Endothelial cell of umbilical vein (primary cell): ENCODE results near the gene SESN3. TPM values are rescaled to one million over a fixed set of nuclear protein-coding genes. Genes with fewer than 3 reads are reported as not detected.

Experiments
- BruUV-seq: library from RNA; stranded (reverse); fragments of 400-500 nt; replicated peaks from 2 replicates; lab custom pipeline; 2021; lab: Mats Ljungman, UMichigan
- CTCF ChIA-PET: fragments of 300-600, 350-600 bp; sonication (Branson Sonifier 250); formaldehyde crosslinking; loops from one replicate; lab custom pipeline; 2021; ENCODE audit warnings: antibody characterized with exemption, inconsistent platforms; lab: Charles Lee
- POLR2A ChIA-PET: fragments of 300-600, 350-600 bp; sonication (Branson Sonifier 250); formaldehyde crosslinking; loops from one replicate; lab custom pipeline; 2021; ENCODE audit warnings: antibody characterized with exemption, inconsistent platforms; lab: Charles Lee
- DNase-seq: peaks from one replicate; pipeline ENCODE4 v3.0.0-alpha.2; 2011; ENCODE audit warnings: low read depth, low spot score
- FAIRE-seq: peaks from 2 replicates; lab custom pipeline; 2011; peaks lifted over from hg19 to GRCh38; lab: Jason Lieb, UNC
- H2AFZ ChIP-seq: 2 replicates; pipeline ENCODE4 v1.6.0; 2012; ENCODE audit warnings: low read depth, low read length, control low read depth, inconsistent platforms
- H3K27ac ChIP-seq: 2 replicates; pipeline ENCODE4 v1.5.1; 2011; ENCODE audit warnings: low read depth, mild to moderate bottlenecking, control low read depth, low read length, moderate library complexity; ENCODE audit not compliant: insufficient read depth
- H3K27me3 ChIP-seq, 2 experiments: 2 replicates each; pipeline versions ENCODE4 v1.6.0 to v1.6.1; 2011; ENCODE audit warnings: low read length in 2 of 2, mixed read lengths in 1 of 2; ENCODE audit not compliant: control insufficient read depth in 2 of 2, insufficient read depth in 2 of 2
- H3K36me3 ChIP-seq, 2 experiments: 2 replicates in 1 of 2; 3 replicates in 1 of 2; pipeline ENCODE4 v1.5.1; 2011; ENCODE audit warnings: low read length in 2 of 2, mild to moderate bottlenecking in 1 of 2, moderate library complexity in 1 of 2; ENCODE audit not compliant: control insufficient read depth in 2 of 2, insufficient read depth in 2 of 2; ENCODE audit errors: extremely low read depth in 1 of 2
- H3K4me1 ChIP-seq: 3 replicates; pipeline ENCODE4 v1.5.1; 2011; ENCODE audit warnings: mild to moderate bottlenecking, low read length; ENCODE audit not compliant: control insufficient read depth, insufficient read depth; ENCODE audit errors: extremely low read depth
- H3K4me2 ChIP-seq: 2 replicates; pipeline ENCODE4 v1.6.1; 2011; ENCODE audit warnings: low read length, control low read depth, mixed read lengths; ENCODE audit not compliant: insufficient read depth
- H3K4me3 ChIP-seq, 3 experiments: fragments of 200-600 bp in 1 of 3; sonication (generic), shearing (Covaris generic) in 1 of 3; replicated peaks in 1 of 3; 2 replicates each; pipeline ENCODE4 v1.5.1; 2011 to 2016; ENCODE audit warnings: control low read depth in 3 of 3, low read length in 3 of 3, mild to moderate bottlenecking in 2 of 3, inconsistent platforms in 1 of 3, low read depth in 1 of 3, moderate library complexity in 1 of 3; ENCODE audit not compliant: insufficient read depth in 1 of 3
- H3K79me2 ChIP-seq: 2 replicates; pipeline ENCODE4 v1.6.0; 2012; ENCODE audit warnings: low read length, inconsistent platforms; ENCODE audit not compliant: control insufficient read depth, insufficient read depth
- H3K9ac ChIP-seq: replicated peaks from 2 replicates; pipeline ENCODE3; 2011; ENCODE audit warnings: low read length, control low read depth; ENCODE audit not compliant: insufficient read depth; ENCODE audit errors: extremely low read depth
- H3K9me1 ChIP-seq: replicated peaks from 3 replicates; pipeline ENCODE4 v1.6.0; 2011; ENCODE audit warnings: mild to moderate bottlenecking, low read length; ENCODE audit not compliant: control insufficient read depth, insufficient read depth; ENCODE audit errors: extremely low read depth
- H3K9me3 ChIP-seq: replicated peaks from 2 replicates; pipeline ENCODE4 v1.5.1; 2012; ENCODE audit warnings: low read length, inconsistent platforms; ENCODE audit not compliant: control insufficient read depth, insufficient read depth
- H4K20me1 ChIP-seq: replicated peaks from 2 replicates; pipeline ENCODE3; 2011; ENCODE audit warnings: mild to moderate bottlenecking, low read length; ENCODE audit not compliant: control insufficient read depth, insufficient read depth; ENCODE audit errors: extremely low read depth
- CTCF ChIP-seq, 2 donors: IDR thresholded peaks; 1 replicate in 1 of 2; 2 replicates in 1 of 2; pipeline ENCODE4 v1.5.1; 2011; ENCODE audit warnings: low read length in 2 of 2, mild to moderate bottlenecking in 2 of 2, moderate library complexity in 2 of 2, control low read depth in 1 of 2, inconsistent platforms in 1 of 2, low read depth in 1 of 2; ENCODE audit not compliant: insufficient read depth in 1 of 2; ENCODE audit errors: extremely low read depth in 1 of 2
- EZH2 ChIP-seq: IDR thresholded peaks from 2 replicates; pipeline ENCODE4 v1.6.1; 2012; ENCODE audit warnings: borderline replicate concordance, low read depth, mild to moderate bottlenecking, moderate library complexity, low read length, inconsistent platforms; ENCODE audit not compliant: severe bottlenecking
- FOS ChIP-seq: IDR thresholded peaks from 2 replicates; pipeline ENCODE4 v1.6.1; 2011; ENCODE audit warnings: mild to moderate bottlenecking, low read length, moderate library complexity, borderline replicate concordance; ENCODE audit not compliant: insufficient read depth
- GATA2 ChIP-seq: IDR thresholded peaks from 2 replicates; pipeline ENCODE4 v1.7.0; 2011; ENCODE audit warnings: low read depth, mild to moderate bottlenecking, moderate library complexity, mixed read lengths, low read length; ENCODE audit not compliant: insufficient read length, insufficient read depth
- JUN ChIP-seq: IDR thresholded peaks from 2 replicates; pipeline ENCODE4 v1.6.1; 2011; ENCODE audit warnings: borderline replicate concordance, low read depth; ENCODE audit not compliant: insufficient read length, insufficient read depth
- MAX ChIP-seq: IDR thresholded peaks from 2 replicates; pipeline ENCODE4 v1.6.1; 2011; ENCODE audit not compliant: insufficient read depth, insufficient read length
- MYC ChIP-seq: IDR thresholded peaks from one replicate; pipeline ENCODE4 v1.6.1; 2011; ENCODE audit warnings: mild to moderate bottlenecking, low read depth, low read length
- POLR2A ChIP-seq: IDR thresholded peaks from 2 replicates; pipeline ENCODE4 v1.6.1; 2012; ENCODE audit warnings: low read depth, mild to moderate bottlenecking, control low read depth, low read length
- POLR2AphosphoS5 ChIP-seq: IDR thresholded peaks from 2 replicates; pipeline ENCODE4 v1.6.1; 2012; ENCODE audit warnings: low read depth, mild to moderate bottlenecking, control low read depth, low read length, moderate library complexity; ENCODE audit not compliant: insufficient read depth
- dilution Hi-C: fragments of 300-500 bp; cut with MboI; formaldehyde crosslinking; loops from one replicate; pipeline ENCODE4 v1.15.0; 2019; ENCODE audit warnings: low sequenced_read_pairs; ENCODE audit not compliant: extremely low pct_ligation_motif_present
- intact Hi-C: fragments of 100-400 bp; cut with micrococcal nuclease; formaldehyde crosslinking; loops from one replicate; pipeline ENCODE4 v1.10.0; 2022
- polyA plus RNA-seq, 4 experiments: library from polyadenylated mRNA; depleted of rRNA in 3 of 4; stranded (reverse) in 3 of 4; unstranded in 1 of 4; fragments of >200 nt; gene quantifications; 2 replicates each; pipeline versions ENCODE4 v1.2.1 to v1.2.3, GENCODE V29; 2011 to 2012; ENCODE audit warnings: missing spikeins in 1 of 4
- total RNA-seq: library from RNA; stranded (reverse); gene quantifications from 2 replicates; pipeline ENCODE4 v1.2.3, GENCODE V29; 2021

Gene SESN3
- total and polyA plus RNA-seq, 2 donors (not counting 3 experiments of a cell fraction or from before 2014, with no cell fraction given): 1.6 to 6.9 TPM

GRCh38 chr11:95119361-95120060 lies 111.5 kb downstream of the SESN3 start:
- Histone ChIP-seq H3K4me3 (no peak overlapping the region), H3K4me1 (no peaks in the 10 kb centered on the region), H3K9me3 (no peaks in the 10 kb centered on the region), H3K27ac (no peak overlapping the region), H4K20me1 (no peaks in the 10 kb centered on the region), H3K9me1 (no peaks in the 10 kb centered on the region), H3K36me3 (no peaks in the 10 kb centered on the region), H3K9ac (no peak overlapping the region), H2AFZ (no peak overlapping the region), H3K4me2 (no peak overlapping the region), H3K27me3 (no peaks in the 10 kb centered on the region), H3K79me2 (no peaks in the 10 kb centered on the region)
- dilution Hi-C loops: no loop called here
- TF ChIP-seq MYC: no peak
- no peak for TF ChIP-seq CTCF (IDR thresholded peaks at IDR 0.05; ENCODE audit: extremely low read depth in 1 of 2, insufficient read depth in 1 of 2, low read depth in 1 of 2, low read length in 2 of 2)
- TF ChIP-seq POLR2A: no peak
- no peak for DNase-seq
- no TSS peak for BruUV-seq
- ChIA-PET CTCF (interaction anchor here (1.0 to 2.2 kb wide), 3 partner anchors 26 to 35 kb away, joined by 3 to 7 read pairs (median 4); no protein-coding TSS in a partner anchor), POLR2A (no interaction called here)
- no peak for FAIRE-seq
- intact Hi-C loops: no loop called here

- H4K20me1 ChIP-seq: no peaks in the 10 kb centered on the region
- H3K9me3 ChIP-seq: no peaks in the 10 kb centered on the region
- H3K36me3 ChIP-seq: no peaks in the 10 kb centered on the region
- dilution Hi-C loops (no loop called here), intact Hi-C loops (no loop called here)
- H3K27me3 ChIP-seq: no peaks in the 10 kb centered on the region
- H3K4me2 ChIP-seq: no peak overlapping the region
- no peak overlapping the region for H3K27ac ChIP-seq
- DNase-seq: no peak
- no peak for TF ChIP-seq JUN
- no peak for TF ChIP-seq EZH2
- no peak for TF ChIP-seq FOS
- TF ChIP-seq CTCF (IDR thresholded peaks at IDR 0.05; ENCODE audit: extremely low read depth in 1 of 2, insufficient read depth in 1 of 2, low read depth in 1 of 2, low read length in 2 of 2): no peak
- TF ChIP-seq MYC: no peak
- TF ChIP-seq MAX: no peak
- TF ChIP-seq POLR2A: no peak
- TF ChIP-seq GATA2: no peak
- TF ChIP-seq POLR2AphosphoS5: no peak
- H3K79me2 ChIP-seq: no peaks in the 10 kb centered on the region
- no peak overlapping the region for H3K4me3 ChIP-seq
- no peaks in the 10 kb centered on the region for H3K4me1 ChIP-seq
- ChIA-PET CTCF (no interaction called here), POLR2A (no interaction called here)
- no peaks in the 10 kb centered on the region for H3K9me1 ChIP-seq
- no peak overlapping the region for H2AFZ ChIP-seq
- H3K9ac ChIP-seq: no peak overlapping the region
- no TSS peak for BruUV-seq
- no peak for FAIRE-seq
Measured at GRCh38 chr11:95115597-95115996, 115.4 kb downstream of the SESN3 start.
